ENCODE results near the gene GATA1. TPM values are rescaled to one million over a fixed set of nuclear protein-coding genes. Genes with fewer than 3 reads are reported as not detected.

The GATA1 gene
- total RNA-seq, 1 donor from 2014 or later = not detected

Other genes starting within 250 kb of the GATA1 start
- 13.5 and 16.0 TPM in 2 replicates for gene TBC1D25, start 246.9 kb upstream of the GATA1 start, total RNA-seq
- 318 and 338 TPM in 2 replicates for gene RBM3, start 212.1 kb upstream of the GATA1 start, total RNA-seq
- gene WDR13, start 189.1 kb upstream of the GATA1 start, total RNA-seq = 36.3 and 36.5 TPM in 2 replicates
- 106 and 122 TPM in 2 replicates for gene WAS, start 102.8 kb upstream of the GATA1 start, total RNA-seq
- 27.5 and 27.7 TPM in 2 replicates for gene SUV39H1, start 89.9 kb upstream of the GATA1 start, total RNA-seq
- gene GLOD5, start 24.8 kb upstream of the GATA1 start, total RNA-seq = not detected in 2 replicates
- 44.7 and 56.4 TPM in 2 replicates for gene HDAC6, start 15.5 kb downstream of the GATA1 start, total RNA-seq
- gene ERAS, start 39.9 kb downstream of the GATA1 start, total RNA-seq = not detected in 2 replicates
- gene PCSK1N, start 49.0 kb downstream of the GATA1 start, total RNA-seq = 0.36 and 0.42 TPM in 2 replicates
- 72.2 and 72.3 TPM in 2 replicates for gene TIMM17B, start 111.2 kb downstream of the GATA1 start, total RNA-seq
- gene PQBP1, start 111.3 kb downstream of the GATA1 start, total RNA-seq = 112 and 119 TPM in 2 replicates
- gene SLC35A2, start 125.1 kb downstream of the GATA1 start, total RNA-seq = 24.9 and 26.5 TPM in 2 replicates
- 475 and 478 TPM in 2 replicates for gene PIM2, start 132.4 kb downstream of the GATA1 start, total RNA-seq
- gene OTUD5, start 171.0 kb downstream of the GATA1 start, total RNA-seq = 84.1 and 84.8 TPM in 2 replicates
- gene KCND1, start 185.3 kb downstream of the GATA1 start, total RNA-seq = 3.3 and 4.0 TPM in 2 replicates
- gene GRIPAP1, start 215.7 kb downstream of the GATA1 start, total RNA-seq = 85.8 and 89.2 TPM in 2 replicates